Fibroblast of the aortic adventitia (primary cell): Measurements from ENCODE around the gene ALS2CL. TPM values are rescaled to one million over a fixed set of nuclear protein-coding genes. Genes with fewer than 3 reads are reported as not detected.
A peak's percentile ranks its signal among the peaks of the same experiment; 100 is the strongest.

Source experiments
- DNase-seq: peaks from one replicate; pipeline ENCODE4 v3.0.0-alpha.2; 2010; ENCODE audit warnings: low read depth
- H3K4me3 ChIP-seq: 2 replicates; pipeline ENCODE4 v1.5.1; 2011; ENCODE audit warnings: low read depth, mild to moderate bottlenecking, control low read depth, low read length, moderate library complexity
- total RNA-seq: library from RNA; depleted of rRNA; stranded (reverse); fragments of >200 nt; gene quantifications from 2 replicates; pipeline ENCODE4 v1.2.3, GENCODE V29; 2012; ENCODE audit warnings: low replicate concordance
- TF ChIP-seq, protein P1 (sequence below): IDR thresholded peaks from 2 replicates; pipeline ENCODE4 v1.5.1; 2011; ENCODE audit warnings: mild to moderate bottlenecking, low read length, control low read depth, inconsistent platforms; ENCODE audit not compliant: insufficient read depth

Gene ALS2CL
- total RNA-seq, 1 donor = 0.18 TPM

DNA sequence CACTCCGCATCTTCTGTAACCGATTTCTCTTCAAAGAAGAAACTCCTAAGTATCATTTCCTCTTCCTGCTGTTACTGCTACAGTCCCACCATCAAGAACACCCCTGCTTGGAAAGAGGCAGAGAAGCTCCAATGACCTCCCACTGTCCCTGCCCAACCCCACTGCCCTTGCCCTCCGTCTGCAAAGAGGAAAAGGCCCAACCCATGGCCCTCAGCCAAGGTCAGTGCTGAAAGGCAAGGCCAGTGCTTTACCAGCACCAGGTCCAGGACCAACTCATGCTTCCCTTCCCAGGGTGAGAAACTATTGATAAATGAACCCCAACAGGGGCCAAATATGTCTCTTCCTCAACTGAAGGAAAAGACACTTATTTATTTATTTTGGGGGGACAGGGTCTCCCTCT, 58.6 kb downstream of the ALS2CL start:
- no peak for DNase-seq
- H3K4me3 ChIP-seq = no peak overlapping the region
- TF ChIP-seq, protein P1, sequence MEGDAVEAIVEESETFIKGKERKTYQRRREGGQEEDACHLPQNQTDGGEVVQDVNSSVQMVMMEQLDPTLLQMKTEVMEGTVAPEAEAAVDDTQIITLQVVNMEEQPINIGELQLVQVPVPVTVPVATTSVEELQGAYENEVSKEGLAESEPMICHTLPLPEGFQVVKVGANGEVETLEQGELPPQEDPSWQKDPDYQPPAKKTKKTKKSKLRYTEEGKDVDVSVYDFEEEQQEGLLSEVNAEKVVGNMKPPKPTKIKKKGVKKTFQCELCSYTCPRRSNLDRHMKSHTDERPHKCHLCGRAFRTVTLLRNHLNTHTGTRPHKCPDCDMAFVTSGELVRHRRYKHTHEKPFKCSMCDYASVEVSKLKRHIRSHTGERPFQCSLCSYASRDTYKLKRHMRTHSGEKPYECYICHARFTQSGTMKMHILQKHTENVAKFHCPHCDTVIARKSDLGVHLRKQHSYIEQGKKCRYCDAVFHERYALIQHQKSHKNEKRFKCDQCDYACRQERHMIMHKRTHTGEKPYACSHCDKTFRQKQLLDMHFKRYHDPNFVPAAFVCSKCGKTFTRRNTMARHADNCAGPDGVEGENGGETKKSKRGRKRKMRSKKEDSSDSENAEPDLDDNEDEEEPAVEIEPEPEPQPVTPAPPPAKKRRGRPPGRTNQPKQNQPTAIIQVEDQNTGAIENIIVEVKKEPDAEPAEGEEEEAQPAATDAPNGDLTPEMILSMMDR = no peak

DNA sequence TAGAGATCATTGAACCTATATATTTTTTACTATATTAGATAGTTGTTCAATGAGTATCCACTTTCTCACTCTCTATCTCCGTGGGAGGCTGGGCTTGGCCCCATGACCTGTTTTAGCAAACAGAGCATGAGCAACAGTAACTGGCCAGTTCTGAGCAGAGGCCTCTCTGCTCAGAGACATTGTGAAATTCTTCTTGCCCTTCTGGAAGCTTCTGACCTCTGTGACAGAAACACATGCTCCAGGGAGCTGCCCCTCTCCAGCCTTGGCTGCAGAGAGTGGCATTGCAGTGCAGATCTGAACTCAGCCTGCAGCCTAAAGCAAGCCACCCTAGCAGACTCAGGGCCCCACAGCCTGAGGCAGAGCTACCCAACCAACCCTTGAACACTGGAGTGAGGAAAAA, 60.7 kb downstream of the ALS2CL start:
- H3K4me3 ChIP-seq = no peak overlapping the region
- peak; percentile 9 for DNase-seq
- TF ChIP-seq, protein P1 = no peak

DNA sequence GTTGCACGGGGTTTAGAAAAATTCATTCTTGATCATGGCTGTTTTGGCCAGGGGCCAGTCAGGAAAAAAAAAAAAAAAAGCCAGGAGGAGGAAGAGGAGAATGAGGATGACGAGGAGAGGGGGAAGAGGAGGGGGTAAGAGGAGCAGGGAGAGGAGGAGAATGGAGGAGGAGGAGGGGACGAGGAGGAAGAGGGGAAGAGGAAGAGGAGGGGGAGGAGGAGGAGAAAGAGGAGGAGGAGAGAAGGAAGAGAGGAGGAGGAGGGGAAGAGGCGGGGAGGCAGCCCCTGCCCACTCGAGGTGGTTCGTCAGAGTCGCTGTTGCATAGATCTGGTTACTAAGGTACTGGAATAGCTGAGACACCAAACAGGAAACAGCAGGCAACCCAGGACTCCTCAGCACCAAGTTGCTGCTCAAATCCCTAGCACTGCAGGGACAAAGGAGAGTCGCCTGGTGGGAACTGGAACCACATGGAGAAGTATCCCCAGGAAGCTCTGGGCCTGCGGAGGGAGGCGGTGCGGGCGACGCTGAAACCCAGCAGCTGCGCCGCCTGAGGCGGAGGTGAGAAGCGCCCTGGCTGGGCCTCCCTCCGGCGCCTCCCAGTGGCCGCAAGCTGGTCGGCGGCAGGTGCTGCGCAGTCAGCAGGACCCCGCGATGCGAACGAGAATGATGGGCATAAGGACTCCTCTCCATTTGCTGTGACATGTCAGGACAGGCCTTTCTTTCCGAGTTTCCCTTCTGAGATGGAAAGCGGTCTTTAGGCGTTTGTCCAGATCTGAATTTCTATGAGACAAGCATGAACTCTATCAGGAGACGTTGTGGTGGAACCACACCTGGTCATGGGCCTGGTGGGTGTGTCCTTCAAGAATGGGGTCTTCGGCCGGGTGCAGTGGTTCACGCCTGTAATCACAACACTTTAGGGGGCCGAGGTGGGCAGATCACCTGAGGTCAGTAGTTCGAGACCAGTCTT, 63.6 kb downstream of the ALS2CL start:
- H3K4me3 ChIP-seq = peak overlapping the region; percentile 41
- TF ChIP-seq, protein P1 = peak; percentile 97
- peak; percentile 72 for DNase-seq

DNA sequence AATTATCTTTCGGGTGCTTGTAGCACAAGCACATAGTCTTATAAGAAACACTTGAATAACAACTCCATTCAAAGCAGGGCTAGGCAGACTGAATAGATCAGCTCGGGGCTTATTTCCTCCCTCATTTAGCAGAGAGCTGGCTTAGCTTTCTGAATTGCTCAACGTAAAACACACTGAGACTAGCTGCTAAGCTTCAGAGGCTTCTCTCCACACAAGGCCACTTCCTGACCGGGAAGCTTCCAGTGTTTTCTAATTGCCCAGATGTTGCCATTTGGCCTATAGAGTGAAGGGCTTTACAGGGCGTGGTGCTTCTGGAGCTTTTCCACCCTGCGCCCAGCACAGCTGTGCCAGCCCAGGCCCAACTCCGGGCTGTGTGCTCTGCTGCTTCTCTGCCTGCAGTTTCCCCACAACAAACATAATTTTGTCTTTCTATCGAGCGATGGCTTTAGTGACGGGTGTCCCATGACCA, 64.5 kb downstream of the ALS2CL start:
- peak; percentile 40 for DNase-seq

DNA sequence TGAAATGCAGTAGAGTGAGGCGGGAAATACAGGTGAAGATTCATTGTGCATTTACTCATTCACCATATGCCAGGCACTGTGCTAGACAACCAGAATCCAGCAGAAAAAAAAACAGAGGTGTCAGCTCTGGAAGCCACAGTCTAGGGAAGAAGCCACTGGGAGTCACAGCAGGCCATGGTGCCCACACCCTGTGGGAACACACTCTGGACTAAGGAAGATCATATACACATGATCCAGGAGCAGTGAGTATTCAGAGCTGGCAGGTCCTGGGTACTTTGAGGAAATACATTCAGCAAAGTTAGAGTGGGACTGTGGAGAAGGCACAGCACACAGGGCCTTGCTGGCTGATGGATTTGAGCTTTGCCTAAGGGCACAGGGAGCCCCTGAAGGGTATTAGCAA, 66.4 kb downstream of the ALS2CL start:
- no peak overlapping the region for H3K4me3 ChIP-seq
- TF ChIP-seq, protein P1 = no peak
- DNase-seq = no peak

More for the DNA sequence above, 64.5 kb downstream of the ALS2CL start:
- no peak overlapping the region for H3K4me3 ChIP-seq
- TF ChIP-seq, protein P1 = no peak

DNA sequence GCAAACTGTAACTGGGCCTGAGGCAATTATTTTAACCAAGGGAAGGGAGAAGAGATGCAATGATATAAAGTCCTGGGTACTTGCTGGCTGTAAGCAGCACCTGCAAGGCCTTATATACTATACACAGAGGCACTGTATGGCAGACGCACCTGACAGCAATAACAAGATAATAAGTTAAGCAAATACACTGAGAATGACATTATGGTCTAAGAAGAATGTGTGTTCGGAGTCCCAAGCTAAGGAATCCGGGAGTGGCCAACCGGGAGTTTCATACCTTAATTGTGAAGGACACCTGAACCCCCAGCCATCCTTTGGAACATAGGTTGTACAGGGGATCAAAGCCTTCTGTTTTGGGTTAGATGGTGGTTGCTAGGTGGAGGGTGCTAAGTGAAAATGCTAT, 67.4 kb downstream of the ALS2CL start:
- TF ChIP-seq, protein P1 = no peak
- H3K4me3 ChIP-seq = no peak overlapping the region
- no peak for DNase-seq
